Measurements from ENCODE around the gene TUBB3. TPM values are rescaled to one million over a fixed set of nuclear protein-coding genes. Genes with fewer than 3 reads are reported as not detected.

The TUBB3 gene
- total RNA-seq, 2 experiments from 2014 or later: 0.27 to 1.2 TPM

DNA sequence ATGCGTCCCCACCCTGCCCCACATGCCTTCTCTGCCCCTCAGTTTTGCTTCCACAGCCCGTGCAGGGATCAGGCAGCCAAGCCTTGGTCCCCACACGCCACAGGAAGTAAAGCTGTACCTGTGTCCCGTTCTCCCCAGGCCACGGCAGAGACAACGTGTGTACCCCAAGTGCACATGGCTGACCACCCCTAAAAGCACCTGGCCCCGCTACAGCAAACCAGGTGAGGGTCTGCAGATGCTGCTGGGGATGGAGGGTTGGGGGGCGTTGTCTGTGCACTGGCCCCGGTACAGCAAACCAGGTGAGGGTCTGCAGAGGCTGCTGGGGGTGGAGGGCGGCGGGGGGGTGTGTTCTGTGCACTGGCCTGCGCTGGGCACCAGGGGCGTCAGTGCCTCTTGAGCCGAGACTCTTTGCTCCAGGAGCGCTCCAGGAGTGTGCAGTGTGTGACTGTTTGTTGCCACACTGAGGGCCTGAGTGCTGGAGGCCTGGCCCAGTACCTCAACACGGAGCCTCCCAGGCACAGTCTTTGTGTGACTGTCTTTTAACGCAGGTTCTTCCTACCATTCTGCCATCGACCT is 31.0 kb upstream of the TUBB3 start:
- Mint-ChIP-seq H3K27ac (no peak overlapping the region), H3K4me3 (no peak overlapping the region), H3K36me3 (ENCODE audit: low read depth) (peaks cover 33% of the 10 kb centered on the region), H3K27me3 (no peaks in the 10 kb centered on the region), H3K4me1 (ENCODE audit: low read depth) (peaks cover 12% of the 10 kb centered on the region), H3K9me3 (no peaks in the 10 kb centered on the region)
- intact Hi-C loops (cut with micrococcal nuclease): no loop called here
- ChIA-PET POLR2A (no interaction called here), CTCF (no interaction called here)
- ATAC-seq (no peak), DNase-seq (no peak)
- TF ChIP-seq, protein P1, sequence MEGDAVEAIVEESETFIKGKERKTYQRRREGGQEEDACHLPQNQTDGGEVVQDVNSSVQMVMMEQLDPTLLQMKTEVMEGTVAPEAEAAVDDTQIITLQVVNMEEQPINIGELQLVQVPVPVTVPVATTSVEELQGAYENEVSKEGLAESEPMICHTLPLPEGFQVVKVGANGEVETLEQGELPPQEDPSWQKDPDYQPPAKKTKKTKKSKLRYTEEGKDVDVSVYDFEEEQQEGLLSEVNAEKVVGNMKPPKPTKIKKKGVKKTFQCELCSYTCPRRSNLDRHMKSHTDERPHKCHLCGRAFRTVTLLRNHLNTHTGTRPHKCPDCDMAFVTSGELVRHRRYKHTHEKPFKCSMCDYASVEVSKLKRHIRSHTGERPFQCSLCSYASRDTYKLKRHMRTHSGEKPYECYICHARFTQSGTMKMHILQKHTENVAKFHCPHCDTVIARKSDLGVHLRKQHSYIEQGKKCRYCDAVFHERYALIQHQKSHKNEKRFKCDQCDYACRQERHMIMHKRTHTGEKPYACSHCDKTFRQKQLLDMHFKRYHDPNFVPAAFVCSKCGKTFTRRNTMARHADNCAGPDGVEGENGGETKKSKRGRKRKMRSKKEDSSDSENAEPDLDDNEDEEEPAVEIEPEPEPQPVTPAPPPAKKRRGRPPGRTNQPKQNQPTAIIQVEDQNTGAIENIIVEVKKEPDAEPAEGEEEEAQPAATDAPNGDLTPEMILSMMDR (IDR thresholded peaks at IDR 0.05): no peak

DNA sequence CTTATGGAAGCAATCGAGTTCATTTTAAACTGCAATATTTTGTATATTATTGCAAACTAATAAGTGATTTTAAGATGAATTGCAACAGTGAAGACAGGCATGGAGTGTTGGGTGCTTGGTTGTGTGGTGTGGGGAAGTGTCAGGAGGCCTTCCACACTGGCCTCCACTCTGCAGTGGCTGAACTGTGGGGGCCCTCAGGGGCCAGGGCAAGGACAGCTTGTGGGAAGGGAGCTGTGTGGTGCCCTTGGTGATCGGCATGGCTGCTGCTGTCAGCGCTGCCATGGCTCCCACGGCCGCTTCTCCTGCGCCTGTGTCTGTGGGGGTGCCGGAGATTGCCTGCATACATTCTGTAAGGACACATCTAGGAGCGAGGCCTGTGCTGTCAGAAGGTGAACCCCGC is 30.5 kb upstream of the TUBB3 start:
- H3K9me3 Mint-ChIP-seq: no peaks in the 10 kb centered on the region
- H3K4me1 Mint-ChIP-seq (ENCODE audit: low read depth): peaks cover 12% of the 10 kb centered on the region
- H3K36me3 Mint-ChIP-seq (ENCODE audit: low read depth): peaks cover 29% of the 10 kb centered on the region
- DNase-seq (no peak), ATAC-seq (no peak)
- POLR2A ChIA-PET: no interaction called here
- H3K27ac Mint-ChIP-seq: no peak overlapping the region
- intact Hi-C loops (cut with micrococcal nuclease): no loop called here
- no peak overlapping the region for H3K4me3 Mint-ChIP-seq
- CTCF ChIA-PET: no interaction called here
- TF ChIP-seq, protein P1 (IDR thresholded peaks at IDR 0.05): no peak
- no peaks in the 10 kb centered on the region for H3K27me3 Mint-ChIP-seq

DNA sequence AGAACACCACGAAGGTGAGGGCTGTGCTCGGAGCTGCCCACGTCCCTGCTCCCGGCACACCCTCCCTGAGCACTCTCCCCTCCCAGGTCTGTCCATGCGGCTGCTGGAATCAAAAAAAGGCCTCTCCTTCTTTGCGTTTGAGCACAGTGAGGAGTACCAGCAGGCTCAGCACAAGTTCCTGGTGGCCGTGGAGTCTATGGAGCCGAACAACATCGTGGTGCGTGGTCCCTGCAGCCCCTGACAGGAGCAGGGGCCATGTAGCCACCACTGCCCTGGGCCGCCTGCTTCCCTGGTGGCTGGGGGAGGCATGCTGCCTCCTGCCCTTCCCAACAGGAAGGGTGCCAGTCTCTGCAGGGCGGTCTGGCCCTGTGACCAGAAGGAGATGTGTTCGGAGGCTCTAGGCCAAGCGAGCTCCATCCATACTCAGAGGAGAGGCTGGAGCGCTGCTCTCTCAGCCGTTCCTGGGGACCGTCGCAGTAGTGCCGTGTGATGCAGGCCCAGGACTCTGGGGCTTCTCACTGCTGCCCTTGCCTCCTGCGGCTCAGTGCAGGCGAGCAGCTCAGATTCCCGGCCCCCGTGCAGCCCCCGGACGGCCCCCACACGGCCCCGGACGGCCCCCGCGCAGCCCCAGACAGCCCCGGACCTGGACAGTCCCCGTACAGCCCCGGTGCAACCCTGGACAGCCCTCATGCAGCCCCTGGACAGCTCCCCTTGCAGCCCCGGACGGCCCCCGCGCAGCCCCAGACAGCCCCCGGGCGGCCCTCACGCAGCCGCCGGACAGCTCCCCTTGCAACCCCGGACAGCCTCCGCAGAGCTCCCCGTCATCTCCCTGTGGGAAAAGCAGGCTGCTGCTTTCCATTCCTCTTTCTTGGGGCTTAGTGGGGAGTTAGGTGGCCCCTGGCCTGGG is 29.2 kb upstream of the TUBB3 start:
- POLR2A ChIA-PET: interaction anchor here (1.1 kb wide), 2 partner anchors 10 to 61 kb away, joined by 3 read pairs; no protein-coding TSS in a partner anchor
- Mint-ChIP-seq H3K9me3 (no peaks in the 10 kb centered on the region), H3K36me3 (ENCODE audit: low read depth) (peaks cover 25% of the 10 kb centered on the region), H3K27me3 (no peaks in the 10 kb centered on the region), H3K27ac (no peak overlapping the region), H3K4me3 (no peak overlapping the region), H3K4me1 (ENCODE audit: low read depth) (peaks cover 12% of the 10 kb centered on the region)
- DNase-seq (no peak), ATAC-seq (no peak)
- intact Hi-C loops (cut with micrococcal nuclease): no loop called here
- CTCF ChIA-PET: interaction anchor here (1.0 kb wide), 1 partner anchor 16 kb away, joined by 3 read pairs; no protein-coding TSS in a partner anchor
- TF ChIP-seq, protein P1 (IDR thresholded peaks at IDR 0.05): no peak

DNA sequence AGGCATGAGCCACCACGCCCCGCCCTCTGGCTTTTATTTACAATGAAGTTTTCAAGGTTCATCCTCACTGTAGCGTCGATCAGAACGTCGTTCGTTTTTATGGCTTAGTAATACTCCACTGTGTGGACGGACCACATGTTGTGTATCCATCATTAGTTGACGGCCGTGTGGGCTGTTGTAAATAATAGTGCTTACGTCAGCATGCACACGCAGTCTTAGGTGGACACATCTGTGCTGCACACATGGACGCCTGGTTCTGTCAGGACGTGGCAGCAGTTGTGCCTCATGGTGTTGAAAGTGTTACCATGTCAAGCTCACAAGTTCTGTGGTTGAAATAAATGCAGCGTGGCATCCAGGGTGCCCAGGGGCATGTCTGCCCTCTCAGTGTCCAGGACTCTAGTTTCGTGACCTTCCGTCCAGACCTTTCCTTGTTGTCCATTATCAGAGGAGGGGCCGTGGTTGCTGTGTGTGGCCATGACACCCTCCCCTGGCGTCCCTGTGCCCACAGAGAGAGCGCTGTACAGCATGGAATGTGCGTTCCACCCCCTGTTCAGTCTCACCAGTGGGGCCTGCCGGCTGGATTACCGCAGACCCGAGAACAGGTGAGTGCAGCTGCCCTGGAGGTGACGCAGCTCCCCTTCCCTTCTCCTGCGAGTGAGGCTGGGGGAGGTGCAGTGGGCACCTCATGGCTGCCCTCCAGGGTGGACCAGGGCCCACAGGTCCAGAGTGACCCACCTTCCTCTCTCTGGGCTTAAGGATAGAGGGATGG is 27.5 kb upstream of the TUBB3 start:
- peaks cover 7% of the 10 kb centered on the region for H3K4me1 Mint-ChIP-seq (ENCODE audit: low read depth)
- POLR2A ChIA-PET: interaction anchor here (1.1 to 1.5 kb wide), 2 partner anchors 8 to 9 kb away, joined by 3 read pairs; no protein-coding TSS in a partner anchor
- no peak for ATAC-seq
- CTCF ChIA-PET: interaction anchor here (0.9 kb wide), 1 partner anchor 15 kb away, joined by 4 read pairs; no protein-coding TSS in a partner anchor
- DNase-seq: no peak
- H3K36me3 Mint-ChIP-seq (ENCODE audit: low read depth): peaks cover 28% of the 10 kb centered on the region
- TF ChIP-seq, protein P1 (IDR thresholded peaks at IDR 0.05): no peak
- no peaks in the 10 kb centered on the region for H3K27me3 Mint-ChIP-seq
- H3K27ac Mint-ChIP-seq: no peak overlapping the region
- H3K4me3 Mint-ChIP-seq: no peak overlapping the region
- intact Hi-C loops (cut with micrococcal nuclease): no loop called here
- no peaks in the 10 kb centered on the region for H3K9me3 Mint-ChIP-seq
